Measurements from ENCODE around the gene CRIP3. TPM values are rescaled to one million over a fixed set of nuclear protein-coding genes. Genes with fewer than 3 reads are reported as not detected.

The CRIP3 gene
- total RNA-seq, 8 experiments from 2014 or later: 0.81 to 4.1 (median 2.0) TPM

DNA sequence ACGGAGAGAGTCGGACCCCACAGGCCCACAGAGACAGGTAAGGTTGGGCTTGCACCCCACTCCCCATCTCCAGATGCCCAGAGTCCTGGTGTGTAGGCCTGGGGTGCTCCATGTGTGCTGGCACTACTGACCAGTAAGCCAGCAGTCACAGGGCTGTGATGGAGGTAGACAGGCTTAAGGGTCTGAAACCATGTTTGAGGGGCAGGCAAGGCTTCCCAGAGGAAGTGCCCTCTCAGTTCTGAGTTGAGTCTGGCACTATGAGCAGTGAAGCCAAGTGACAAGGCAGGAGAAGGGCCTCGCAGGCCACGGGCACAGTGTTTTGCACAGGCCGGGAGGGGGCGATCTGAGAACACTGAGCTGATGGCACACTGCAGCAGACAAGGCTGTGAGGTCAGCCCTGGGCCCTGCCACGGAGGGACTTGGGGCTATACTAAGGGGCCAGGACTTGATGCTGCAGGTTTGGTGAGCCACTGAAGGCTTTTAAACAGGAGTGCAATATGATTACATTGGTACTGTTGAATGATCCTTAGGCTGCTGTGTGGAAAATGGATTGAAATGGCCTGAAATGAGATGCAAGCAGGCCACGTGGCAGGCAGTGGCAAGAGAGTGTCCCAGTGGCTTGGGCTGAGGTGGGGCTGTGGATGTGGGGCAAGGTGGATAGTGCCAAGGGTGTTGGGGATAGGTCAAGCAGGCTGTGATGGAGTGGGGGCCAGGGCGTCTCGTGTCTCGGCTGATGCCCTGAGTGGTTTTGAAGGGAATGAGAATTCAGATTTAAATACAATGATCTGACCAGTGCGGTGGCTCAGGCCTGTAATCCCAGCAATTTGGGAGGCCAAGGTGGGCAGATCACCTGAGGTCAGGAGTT lies 45.1 kb downstream of the CRIP3 start:
- Histone ChIP-seq H3K4me1 (replicated peaks in 1 of 2) (peaks cover 3 to 17% of the 10 kb centered on the region in 2 donors), H3K27ac (no peak overlapping the region), H3K4me3 (no peak overlapping the region)
- in situ Hi-C loops (cut with MboI; ENCODE audit: low pct_unique_long_range_greater_than_20kb in 2 of 9, low sequenced_read_pairs in 9 of 9, unreplicated experiment in 9 of 9): loop anchor here in 3 of 9 experiments (10.0 to 25.0 kb wide), 3 partner anchors 71 to 249 kb away; partner anchors contain the start of genes ABCC10 (in 1 of the 3), LRRC73 (in 1 of the 3), POLR1C (in 1 of the 3) and YIPF3 (in 1 of the 3)
- ATAC-seq (replicated peaks in 6 of 8): peak; percentile 62 to 98 (median 78)
- WGBS, 10 experiments: 11 to 57% (median 29%) methylated on average over 2 to 7 of the region's 12 CpGs; no CpG with 5 or more reads in 7 of the 10 experiments

DNA sequence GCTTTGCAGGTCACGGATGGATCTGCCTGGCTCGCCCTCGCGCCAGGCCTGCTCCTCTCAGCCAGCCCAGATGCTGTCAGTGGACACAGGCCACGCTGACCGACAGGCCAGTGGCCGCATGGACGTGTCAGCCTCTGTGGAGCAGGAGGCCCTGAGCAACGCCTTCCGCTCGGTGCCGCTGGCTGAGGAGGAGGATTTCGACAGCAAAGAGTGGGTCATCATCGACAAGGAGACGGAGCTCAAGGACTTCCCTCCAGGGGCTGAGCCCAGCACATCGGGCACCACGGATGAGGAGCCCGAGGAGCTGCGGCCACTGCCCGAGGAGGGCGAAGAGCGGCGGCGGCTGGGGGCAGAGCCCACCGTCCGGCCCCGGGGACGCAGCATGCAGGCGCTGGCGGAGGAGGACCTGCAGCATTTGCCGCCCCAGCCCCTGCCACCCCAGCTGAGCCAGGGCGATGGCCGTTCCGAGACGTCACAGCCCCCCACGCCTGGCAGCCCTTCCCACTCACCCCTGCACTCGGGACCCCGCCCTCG lies 45.8 kb downstream of the CRIP3 start:
- Histone ChIP-seq H3K4me3 (no peak overlapping the region), H3K4me1 (replicated peaks in 1 of 2) (peaks cover 0 to 10% of the 10 kb centered on the region in 2 donors), H3K27ac (no peak overlapping the region)
- in situ Hi-C loops (cut with MboI; ENCODE audit: low pct_unique_long_range_greater_than_20kb in 2 of 9, low sequenced_read_pairs in 9 of 9, unreplicated experiment in 9 of 9): loop anchor here in 3 of 9 experiments (10.0 to 25.0 kb wide), 3 partner anchors 72 to 249 kb away; partner anchors contain the start of genes ABCC10 (in 1 of the 3), LRRC73 (in 1 of the 3), POLR1C (in 1 of the 3) and YIPF3 (in 1 of the 3)
- WGBS, 10 experiments: 78 to 85% (median 83%) methylated on average over 1 to 13 of the region's 39 CpGs; no CpG with 5 or more reads in 5 of the 10 experiments
- ATAC-seq (replicated peaks in 6 of 8): peak in 3 of 8 experiments; percentile 1 to 21 (median 13)

DNA sequence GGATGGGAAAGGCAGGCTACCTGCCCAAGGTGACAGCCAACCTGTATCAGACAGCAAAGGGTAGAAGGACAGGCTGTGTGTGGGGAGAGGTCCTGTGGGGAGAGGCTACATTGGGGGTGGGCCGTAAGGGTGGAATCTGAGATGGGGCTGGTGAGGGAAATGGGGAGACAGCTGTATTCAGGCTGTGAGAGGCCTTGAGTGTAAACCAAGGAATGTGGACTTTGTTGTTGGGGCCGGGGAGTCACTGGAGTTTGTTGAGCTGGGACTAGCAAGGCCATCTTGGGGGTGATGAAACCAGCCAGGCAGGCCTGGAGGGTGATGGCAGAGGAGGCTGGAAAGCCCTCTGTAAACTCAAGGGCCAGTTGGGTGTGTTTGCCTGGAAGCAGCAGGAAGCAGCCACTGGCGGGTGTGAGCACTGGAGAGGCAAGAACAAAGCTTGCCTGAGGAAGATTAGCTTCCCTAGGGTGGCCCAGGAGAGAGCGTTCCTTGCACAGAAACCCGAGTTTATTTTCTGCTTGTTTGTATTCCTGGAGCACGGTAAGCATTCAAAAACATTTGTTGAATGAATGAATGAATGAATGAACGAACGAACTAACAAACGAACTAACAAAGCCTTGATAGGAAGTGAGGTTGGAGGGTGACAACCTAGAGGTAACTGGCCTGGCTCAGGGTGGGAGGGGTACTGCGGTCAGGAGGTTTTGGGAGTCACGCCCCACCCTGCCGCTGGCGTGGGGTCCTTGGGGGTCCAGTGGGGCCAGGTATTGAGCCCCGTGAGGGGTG lies 46.4 kb downstream of the CRIP3 start:
- in situ Hi-C loops (cut with MboI; ENCODE audit: low pct_unique_long_range_greater_than_20kb in 2 of 9, low sequenced_read_pairs in 9 of 9, unreplicated experiment in 9 of 9): loop anchor here in 3 of 9 experiments (10.0 to 25.0 kb wide), 3 partner anchors 73 to 250 kb away; partner anchors contain the start of genes ABCC10 (in 1 of the 3), LRRC73 (in 1 of the 3), POLR1C (in 1 of the 3) and YIPF3 (in 1 of the 3)
- ATAC-seq (replicated peaks in 6 of 8): peak in 3 of 8 experiments; percentile 5 to 55 (median 15)
- H3K27ac ChIP-seq: no peak overlapping the region
- peaks cover 0 to 3% of the 10 kb centered on the region in 2 donors for H3K4me1 ChIP-seq (replicated peaks in 1 of 2)
- no peak overlapping the region for H3K4me3 ChIP-seq
- 20 to 100% (median 70%) methylated on average over 1 to 8 of the region's 14 CpGs; no CpG with 5 or more reads in 3 of the 10 experiments for WGBS, 10 experiments

DNA sequence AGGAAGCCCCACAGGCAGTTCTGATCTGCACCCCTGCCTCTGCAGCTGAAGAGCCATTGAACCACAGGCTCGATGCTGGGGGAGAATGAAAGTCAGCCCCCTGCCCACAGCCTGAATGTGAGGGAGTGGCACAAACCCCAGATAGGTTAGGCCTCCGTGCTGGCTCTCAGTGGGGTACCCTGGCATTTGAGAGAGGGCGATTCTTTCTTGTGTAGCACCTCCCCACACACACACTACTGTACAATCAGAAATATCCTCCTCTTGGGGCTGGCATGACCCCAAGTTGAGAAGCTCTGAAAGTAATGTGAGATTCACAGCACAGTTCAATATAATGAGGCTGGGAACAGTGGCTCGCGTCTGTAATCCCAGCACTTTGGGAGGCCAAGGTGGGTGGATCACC lies 47.4 kb downstream of the CRIP3 start:
- no peak for ATAC-seq (replicated peaks in 6 of 8)
- WGBS, 10 experiments: 0 to 100% (median 88%) methylated on average over 1 to 3 of the region's 5 CpGs; no CpG with 5 or more reads in 6 of the 10 experiments
- Histone ChIP-seq H3K4me3 (no peak overlapping the region), H3K4me1 (replicated peaks in 1 of 2) (no peaks in the 10 kb centered on the region), H3K27ac (no peak overlapping the region)
- in situ Hi-C loops (cut with MboI; ENCODE audit: low pct_unique_long_range_greater_than_20kb in 2 of 9, low sequenced_read_pairs in 9 of 9, unreplicated experiment in 9 of 9): loop anchor here in 3 of 9 experiments (10.0 to 25.0 kb wide), 3 partner anchors 74 to 251 kb away; partner anchors contain the start of genes ABCC10 (in 1 of the 3), LRRC73 (in 1 of the 3), POLR1C (in 1 of the 3) and YIPF3 (in 1 of the 3)

DNA sequence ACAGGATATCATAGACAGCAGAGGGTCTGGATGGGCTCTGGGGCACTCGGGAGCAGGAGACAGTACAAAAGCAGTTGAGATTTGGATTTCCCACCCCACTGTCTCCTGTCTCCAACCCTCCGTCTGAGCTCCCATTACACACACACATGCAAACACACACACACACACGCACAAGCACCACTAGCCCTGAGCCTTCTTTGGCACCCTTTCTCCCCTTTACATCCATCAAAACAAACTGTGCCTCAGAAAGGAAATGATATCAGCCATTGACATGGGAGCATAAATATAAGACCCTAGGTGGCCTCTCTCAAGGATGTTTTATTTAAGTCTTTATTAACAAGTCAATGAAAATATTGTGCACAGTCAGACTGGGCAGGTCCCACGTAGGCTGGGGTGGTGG lies 47.8 kb downstream of the CRIP3 start:
- WGBS, 10 experiments: 61 to 100% (median 73%) methylated on average over 1 to 3 of the region's 4 CpGs; no CpG with 5 or more reads in 3 of the 10 experiments
- ATAC-seq (replicated peaks in 6 of 8): no peak
- H3K4me3 ChIP-seq: no peak overlapping the region
- no peaks in the 10 kb centered on the region for H3K4me1 ChIP-seq (replicated peaks in 1 of 2)
- no peak overlapping the region for H3K27ac ChIP-seq
- in situ Hi-C loops (cut with MboI; ENCODE audit: low pct_unique_long_range_greater_than_20kb in 2 of 9, low sequenced_read_pairs in 9 of 9, unreplicated experiment in 9 of 9): loop anchor here in 3 of 9 experiments (10.0 to 25.0 kb wide), 3 partner anchors 74 to 252 kb away; partner anchors contain the start of genes ABCC10 (in 1 of the 3), LRRC73 (in 1 of the 3), POLR1C (in 1 of the 3) and YIPF3 (in 1 of the 3)

DNA sequence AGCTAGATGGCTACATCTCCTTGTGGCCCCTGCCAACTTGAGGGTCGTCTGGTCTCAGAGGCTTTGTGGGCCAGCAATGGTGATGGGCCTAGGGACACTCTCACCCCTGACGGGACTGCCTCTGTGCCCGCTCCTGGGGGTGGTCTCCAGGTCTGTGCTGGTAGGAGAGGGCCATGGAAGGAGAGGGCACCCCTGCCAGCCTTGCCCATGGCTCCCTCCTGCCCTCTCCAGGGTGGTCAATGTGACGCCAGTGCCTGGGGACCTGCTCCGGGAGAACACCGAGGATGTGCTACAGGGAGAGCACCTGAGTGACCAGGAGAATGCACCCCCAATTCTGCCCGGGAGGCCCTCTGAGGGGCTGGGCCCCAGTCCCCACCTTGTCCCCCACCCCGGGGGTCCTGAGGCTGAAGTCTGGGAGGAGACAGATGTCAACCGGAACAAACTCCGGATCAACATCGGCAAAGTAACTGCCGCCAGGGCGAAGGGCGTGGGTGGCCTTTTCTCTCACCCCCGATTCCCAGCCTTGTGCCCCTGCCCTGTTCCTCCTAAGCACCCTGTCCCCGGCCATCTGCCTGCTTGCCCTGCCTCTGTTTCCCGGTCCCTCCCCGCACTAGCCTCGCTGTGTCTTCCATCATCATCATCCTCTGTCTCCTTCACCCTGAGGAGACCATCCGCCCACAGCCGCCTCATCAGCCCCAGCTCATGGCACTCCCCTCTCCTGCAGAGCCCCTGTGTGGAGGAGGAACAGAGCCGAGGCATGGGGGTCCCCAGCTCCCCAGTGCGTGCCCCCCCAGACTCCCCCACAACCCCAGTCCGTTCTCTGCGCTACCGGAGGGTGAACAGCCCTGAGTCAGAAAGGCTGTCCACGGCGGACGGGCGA lies 49.6 kb downstream of the CRIP3 start:
- in situ Hi-C loops (cut with MboI; ENCODE audit: low pct_unique_long_range_greater_than_20kb in 2 of 9, low sequenced_read_pairs in 9 of 9, unreplicated experiment in 9 of 9): loop anchor here in 2 of 9 experiments (25.0 kb wide), 2 partner anchors 178 to 253 kb away; partner anchors contain the start of genes ABCC10 (in 1 of the 2), LRRC73 (in 1 of the 2), POLR1C (in 1 of the 2) and YIPF3 (in 1 of the 2)
- Histone ChIP-seq H3K27ac (no peak overlapping the region), H3K4me1 (replicated peaks in 1 of 2) (no peaks in the 10 kb centered on the region), H3K4me3 (no peak overlapping the region)
- WGBS, 10 experiments: 0 to 100% (median 73%) methylated on average over 1 to 7 of the region's 30 CpGs; no CpG with 5 or more reads in 5 of the 10 experiments
- no peak for ATAC-seq (replicated peaks in 6 of 8)

DNA sequence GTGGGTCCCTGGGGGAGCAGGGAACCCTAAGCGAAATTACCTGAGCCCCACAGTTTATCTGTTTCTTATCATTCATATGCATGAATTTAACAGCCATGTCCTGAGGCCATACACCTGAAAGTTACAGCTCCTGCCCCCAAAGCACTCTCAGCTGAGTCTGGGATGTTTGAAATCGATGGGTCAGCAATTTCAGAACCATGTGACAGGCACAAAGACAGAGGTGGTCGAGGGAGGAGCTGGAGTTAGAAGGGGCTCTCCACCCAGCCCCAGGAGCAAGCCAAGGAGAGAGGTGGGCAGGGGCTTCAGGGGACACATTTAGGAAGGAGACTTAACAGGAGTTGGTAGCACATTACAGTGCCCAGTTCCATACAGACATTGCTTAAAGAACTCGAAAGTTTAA lies 50.4 kb downstream of the CRIP3 start:
- ATAC-seq (replicated peaks in 6 of 8): no peak
- in situ Hi-C loops (cut with MboI; ENCODE audit: low pct_unique_long_range_greater_than_20kb in 2 of 9, low sequenced_read_pairs in 9 of 9, unreplicated experiment in 9 of 9): loop anchor here in 2 of 9 experiments (25.0 kb wide), 2 partner anchors 179 to 254 kb away; partner anchors contain the start of genes ABCC10 (in 1 of the 2), LRRC73 (in 1 of the 2), POLR1C (in 1 of the 2) and YIPF3 (in 1 of the 2)
- WGBS, 10 experiments: 7 to 51% (median 32%) methylated on average over 1 to 3 of the region's 4 CpGs; no CpG with 5 or more reads in 3 of the 10 experiments
- H3K27ac ChIP-seq: no peak overlapping the region
- H3K4me1 ChIP-seq (replicated peaks in 1 of 2): no peaks in the 10 kb centered on the region
- H3K4me3 ChIP-seq: no peak overlapping the region

DNA sequence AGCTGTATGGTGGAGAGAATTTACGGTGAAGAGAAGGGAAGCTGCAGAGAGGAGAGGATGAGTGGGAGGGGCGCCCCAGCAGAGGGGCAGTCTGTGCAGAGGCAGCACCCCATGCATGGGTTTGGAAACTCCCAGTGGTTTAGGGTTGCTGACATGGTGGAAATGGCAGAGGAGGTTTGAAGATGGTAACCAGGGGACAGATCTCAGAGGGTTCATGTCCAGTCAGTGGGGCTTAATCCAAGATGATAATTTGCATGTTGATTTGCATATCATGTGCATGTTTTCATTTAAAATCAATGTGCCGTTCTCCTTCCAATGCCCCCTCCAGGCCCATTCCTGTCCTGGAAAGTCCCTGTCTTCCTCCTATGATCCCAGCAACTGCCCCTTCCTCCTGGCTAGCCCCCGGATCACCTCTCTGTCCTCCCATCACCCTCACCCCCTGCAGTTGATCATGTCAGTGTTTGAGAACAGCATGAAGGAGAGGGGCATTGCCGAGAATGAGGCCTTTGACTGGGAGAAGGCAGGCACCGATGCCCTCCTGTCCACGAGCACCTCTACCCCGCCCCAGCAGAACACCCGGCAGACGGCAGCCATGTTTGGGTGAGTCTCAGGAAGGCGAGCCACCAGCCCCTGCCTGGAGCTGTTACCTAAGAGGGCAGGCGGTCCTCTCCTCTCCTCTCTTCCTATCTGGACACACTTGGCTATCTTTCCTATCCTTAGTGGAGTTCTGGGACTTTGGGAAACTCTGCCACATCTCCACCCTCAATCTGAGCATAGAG lies 51.1 kb downstream of the CRIP3 start:
- ATAC-seq (replicated peaks in 6 of 8): peak in 3 of 8 experiments; percentile 50 to 82 (median 71)
- H3K4me3 ChIP-seq: no peak overlapping the region
- WGBS, 10 experiments: 20 to 89% (median 62%) methylated on average over 1 to 9 of the region's 12 CpGs; no CpG with 5 or more reads in 5 of the 10 experiments
- H3K27ac ChIP-seq: no peak overlapping the region
- H3K4me1 ChIP-seq (replicated peaks in 1 of 2): no peaks in the 10 kb centered on the region
- in situ Hi-C loops (cut with MboI; ENCODE audit: low pct_unique_long_range_greater_than_20kb in 2 of 9, low sequenced_read_pairs in 9 of 9, unreplicated experiment in 9 of 9): loop anchor here in 2 of 9 experiments (25.0 kb wide), 2 partner anchors 180 to 255 kb away; partner anchors contain the start of genes ABCC10 (in 1 of the 2), LRRC73 (in 1 of the 2), POLR1C (in 1 of the 2) and YIPF3 (in 1 of the 2)

DNA sequence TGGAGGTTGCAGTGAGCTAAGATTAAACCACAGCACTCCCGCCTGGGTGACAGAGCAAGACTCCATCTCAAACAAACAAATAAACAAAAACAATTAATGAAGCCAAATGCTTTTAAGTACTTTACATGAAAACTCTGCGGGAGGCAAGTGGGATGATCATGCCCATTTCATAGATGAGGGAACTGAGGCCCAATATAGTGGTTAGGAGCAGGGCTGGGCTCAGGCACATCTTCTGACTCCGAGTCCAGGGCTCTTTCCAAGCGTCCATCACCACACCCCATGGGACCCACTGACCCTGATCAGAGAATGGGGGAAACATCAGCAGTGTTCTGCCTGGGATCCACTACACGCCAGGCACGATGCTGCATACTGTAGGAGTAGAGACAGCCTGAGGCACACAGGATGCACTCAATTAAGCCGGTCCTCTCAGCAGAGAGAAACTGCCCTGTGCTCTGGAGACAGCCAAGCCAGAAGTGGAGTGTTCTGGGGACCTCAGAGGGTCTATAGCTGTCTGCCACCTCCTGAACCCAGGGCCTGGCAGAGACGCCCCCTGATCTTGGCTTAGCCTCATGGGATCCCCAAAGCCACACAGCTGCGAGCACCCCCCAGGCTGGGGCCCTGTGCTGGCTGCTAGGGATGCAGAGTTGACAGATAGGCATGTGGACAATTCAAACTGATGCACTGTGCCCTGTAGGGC lies 51.8 kb downstream of the CRIP3 start:
- WGBS, 10 experiments: 50 to 100% (median 86%) methylated on average over 1 to 6 of the region's 9 CpGs; no CpG with 5 or more reads in 3 of the 10 experiments

More for the DNA sequence above, 51.8 kb downstream of the CRIP3 start:
- Histone ChIP-seq H3K4me3 (no peak overlapping the region), H3K27ac (no peak overlapping the region), H3K4me1 (replicated peaks in 1 of 2) (peaks cover 2 to 3% of the 10 kb centered on the region in 2 donors)
- ATAC-seq (replicated peaks in 6 of 8): peak in 3 of 8 experiments; percentile 5 to 52 (median 30)
- in situ Hi-C loops (cut with MboI; ENCODE audit: low pct_unique_long_range_greater_than_20kb in 2 of 9, low sequenced_read_pairs in 9 of 9, unreplicated experiment in 9 of 9): loop anchor here in 2 of 9 experiments (25.0 kb wide), 2 partner anchors 180 to 255 kb away; partner anchors contain the start of genes ABCC10 (in 1 of the 2), LRRC73 (in 1 of the 2), POLR1C (in 1 of the 2) and YIPF3 (in 1 of the 2)

Measured in motor neuron (in vitro differentiated cells).